GM21723 (cell line): ENCODE results near the gene HSPB2.
A peak's percentile ranks its signal among the peaks of the same experiment; 100 is the strongest.
"Not testable (repeated sequence)": the region's sequence is repeated elsewhere in the genome, so short reads cannot be mapped to it uniquely, and the experiment has no call there.

Source experiments
- ATAC-seq: cut with Tn5 transposase; IDR thresholded peaks from one replicate; pipeline ENCODE4 v1.9.1; 2021; ENCODE audit warnings: mild to moderate bottlenecking, moderate library complexity; ENCODE audit not compliant: unreplicated experiment

HSPB2 gene

DNA sequence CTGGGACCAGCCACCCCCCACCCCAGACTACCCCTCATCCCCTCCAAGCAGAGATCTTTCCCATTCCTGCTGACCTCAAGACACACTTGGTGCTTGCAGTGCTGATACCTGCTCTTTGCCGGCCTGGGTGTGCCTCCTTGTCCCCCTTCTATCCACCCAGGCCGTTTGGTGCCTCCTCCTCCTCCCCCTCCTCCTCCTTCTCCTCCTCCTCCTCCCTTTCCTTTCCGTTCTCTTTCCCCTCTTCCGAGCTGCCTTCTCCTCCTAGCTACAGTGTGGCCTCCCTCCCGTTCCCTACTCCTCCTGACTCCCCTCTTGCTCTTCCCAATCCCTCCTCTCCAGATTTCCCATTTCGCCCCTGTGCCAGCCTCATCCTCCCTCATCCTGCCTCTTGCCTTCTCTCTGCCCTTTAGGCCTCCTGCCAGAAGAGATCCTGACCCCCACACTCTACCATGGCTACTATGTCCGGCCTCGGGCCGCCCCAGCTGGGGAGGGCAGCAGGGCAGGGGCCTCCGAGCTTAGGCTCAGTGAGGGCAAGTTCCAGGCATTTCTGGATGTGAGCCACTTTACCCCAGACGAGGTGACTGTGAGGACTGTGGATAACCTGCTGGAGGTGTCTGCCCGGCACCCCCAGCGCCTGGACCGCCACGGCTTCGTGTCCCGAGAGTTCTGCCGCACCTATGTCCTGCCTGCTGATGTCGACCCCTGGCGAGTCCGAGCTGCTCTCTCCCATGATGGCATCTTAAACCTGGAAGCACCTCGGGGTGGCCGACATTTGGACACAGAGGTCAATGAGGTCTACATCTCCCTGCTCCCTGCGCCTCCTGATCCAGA, 712 bp downstream of the HSPB2 start:
- no peak for ATAC-seq

DNA sequence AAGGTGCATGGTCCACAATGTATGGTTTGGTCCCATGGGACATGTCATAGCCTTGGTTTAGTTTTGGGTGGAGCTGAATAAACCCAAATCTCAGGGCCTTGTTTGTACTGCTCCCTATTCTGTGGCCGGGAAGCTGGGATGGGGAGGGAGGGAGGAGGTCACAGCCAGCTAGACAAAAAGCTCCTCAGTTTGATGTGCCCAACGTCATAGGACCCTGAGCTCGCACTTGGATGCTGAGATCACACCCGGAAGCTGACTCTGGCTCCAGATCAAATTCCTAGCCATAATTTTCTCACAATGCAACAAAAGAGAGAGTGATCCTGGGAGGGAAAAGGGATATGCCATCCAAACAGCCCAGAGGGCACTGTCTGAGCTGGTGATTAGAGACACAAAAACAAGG, 1.5 kb downstream of the HSPB2 start:
- no peak for ATAC-seq

DNA sequence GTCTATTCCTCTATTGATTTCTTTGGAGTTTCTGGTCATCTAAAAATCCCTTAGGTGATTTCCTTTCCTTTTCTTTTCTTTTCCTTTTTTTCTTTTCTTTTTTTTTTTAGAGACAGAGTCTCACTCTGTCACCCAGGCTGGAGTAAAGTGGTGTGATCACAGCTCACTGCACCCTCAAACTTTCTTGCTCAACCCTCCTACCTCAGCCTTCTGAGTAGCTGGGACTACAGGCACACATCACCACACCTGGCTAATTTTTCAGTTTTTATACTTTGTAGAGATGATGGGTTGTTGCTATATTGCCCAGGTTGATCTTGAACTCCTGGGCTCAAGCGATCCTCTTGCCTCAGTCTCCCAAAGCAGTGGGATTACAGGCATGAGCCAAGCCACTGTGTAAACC, 4.2 kb downstream of the HSPB2 start:
- no peak for ATAC-seq

DNA sequence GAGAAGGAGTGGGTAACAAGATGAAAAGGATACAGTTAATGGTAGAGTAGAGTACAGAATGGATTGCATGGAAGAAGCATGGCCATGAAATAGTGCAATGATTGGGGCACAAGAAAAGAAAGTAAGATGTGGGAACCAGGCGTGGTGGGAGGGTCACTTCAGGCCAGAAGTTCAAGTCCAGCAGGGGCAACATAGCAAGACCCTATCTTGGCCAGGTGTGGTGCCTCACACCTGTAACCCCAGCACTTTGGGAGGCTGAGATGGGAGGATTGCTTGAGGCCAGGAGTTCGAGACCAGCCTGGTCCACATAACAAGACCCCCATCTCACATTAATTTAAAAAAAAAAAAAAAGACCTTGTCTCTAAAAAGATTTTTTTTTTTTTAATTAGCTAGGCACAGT, 4.8 kb downstream of the HSPB2 start:
- ATAC-seq, result no peak

DNA sequence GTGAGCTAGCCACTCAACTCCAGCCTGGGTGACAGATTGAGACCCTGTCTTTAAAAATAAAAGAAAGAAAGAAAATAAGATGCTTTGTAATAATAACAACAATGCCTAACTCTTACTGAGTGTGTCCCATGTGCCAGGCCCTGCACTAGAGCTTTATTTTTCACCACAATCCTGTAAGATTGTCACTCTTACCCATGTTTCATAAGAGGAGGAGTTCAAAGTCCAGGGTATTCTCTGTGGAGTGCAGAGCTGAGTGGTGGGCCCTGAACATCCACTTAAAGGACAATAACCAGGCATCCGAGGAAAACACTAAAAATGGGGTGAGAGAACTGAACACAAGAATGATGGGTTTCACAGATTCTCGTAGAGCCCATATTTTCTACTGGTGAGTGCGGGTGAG, 5.3 kb downstream of the HSPB2 start:
- ATAC-seq, result no peak

DNA sequence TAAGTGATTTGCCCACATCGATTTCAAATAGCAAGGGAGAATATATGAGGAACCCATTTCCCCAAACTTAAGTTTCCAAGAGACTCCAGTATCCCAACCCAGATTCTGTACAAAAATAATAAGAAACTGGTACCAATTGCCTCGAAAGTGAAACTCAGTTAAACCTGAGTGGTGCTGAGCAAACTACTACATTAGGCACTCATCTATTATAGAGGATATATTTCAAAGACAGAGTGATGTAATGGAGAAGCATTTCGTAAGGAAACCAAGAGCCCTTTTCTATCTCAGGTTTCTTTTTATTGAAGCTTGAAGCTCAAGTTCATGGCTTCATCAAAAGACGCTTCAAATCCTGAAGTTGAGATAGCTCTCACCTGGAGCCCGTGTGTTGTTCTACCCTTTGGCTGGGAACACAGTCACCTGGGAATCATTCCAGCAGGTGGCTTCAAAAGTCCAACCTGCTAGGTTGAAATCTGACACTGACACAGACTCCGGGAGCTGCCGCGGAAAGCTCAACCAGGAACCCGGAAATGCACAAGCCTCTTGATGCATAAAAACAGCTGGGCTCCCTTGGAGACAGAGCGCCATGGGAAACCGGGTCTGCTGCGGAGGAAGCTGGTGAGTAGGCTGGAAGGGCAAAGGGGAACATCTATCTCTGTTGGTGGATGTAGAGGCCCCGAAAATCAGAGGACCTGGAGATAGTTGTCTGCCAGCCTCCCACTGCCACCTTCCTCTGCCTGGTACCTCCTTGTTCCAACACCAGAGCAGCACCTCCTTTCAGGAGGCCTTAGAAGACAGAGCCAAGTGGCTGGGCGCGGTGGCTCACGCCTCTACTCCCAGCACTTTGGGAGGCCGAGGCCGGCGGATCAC, 6.1 kb downstream of the HSPB2 start, which contains the start of gene C11orf52:
C11orf52 (plus strand) TSS at position 524 of the 867 bp plus-strand sequence; CDS start at position 584, 60 bp downstream.
- ATAC-seq, result no peak

DNA sequence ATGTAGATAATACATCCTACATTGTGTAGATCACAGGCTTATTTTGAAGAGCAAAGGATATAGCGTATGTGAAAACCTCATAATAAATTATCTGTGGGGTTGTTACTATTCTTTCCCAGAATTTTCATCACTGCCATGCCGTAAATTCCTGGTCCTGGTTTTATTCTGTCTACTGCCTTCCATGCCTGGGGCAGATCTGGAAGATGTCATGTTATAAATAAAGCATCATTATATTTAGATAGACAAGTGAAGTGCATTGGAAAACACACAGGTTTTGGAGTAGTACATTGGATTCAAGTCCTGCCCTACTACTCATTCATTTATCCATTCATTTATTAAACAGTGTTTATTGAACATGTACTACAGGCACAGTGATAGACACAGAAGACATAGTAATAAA, 8.4 kb downstream of the HSPB2 start:
- no peak for ATAC-seq

DNA sequence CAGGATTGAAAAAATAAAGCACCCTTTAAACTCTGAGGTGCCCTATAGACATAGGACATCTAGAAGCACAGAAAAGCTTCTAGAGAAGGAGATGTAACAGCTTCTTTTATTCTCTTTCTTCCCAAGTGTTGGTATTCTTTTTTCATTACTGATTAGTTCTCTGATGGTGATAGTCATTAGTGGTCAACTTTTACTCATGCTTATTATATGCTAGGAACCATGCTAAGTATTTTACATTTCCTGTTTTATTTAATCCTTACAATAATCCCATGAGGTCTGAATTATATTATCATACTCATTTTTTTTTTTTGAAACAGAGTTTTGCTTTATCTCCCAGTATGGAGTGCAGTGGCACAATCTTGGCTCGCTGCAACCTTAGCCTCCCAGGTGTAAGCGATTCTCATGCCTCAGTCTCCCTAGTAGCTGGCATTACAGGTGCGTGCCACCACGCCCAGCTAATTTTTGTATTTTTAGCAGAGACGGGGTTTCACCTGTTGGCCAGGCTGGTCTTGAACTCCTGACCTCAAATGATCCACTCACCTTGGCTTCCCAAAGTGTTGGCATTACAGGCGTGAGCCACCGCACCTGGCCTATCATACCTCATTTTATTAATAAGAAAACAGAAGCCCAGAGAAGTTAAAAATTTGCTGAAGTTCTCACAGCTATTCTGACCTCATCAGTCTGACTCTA, 9.2 kb downstream of the HSPB2 start:
- ATAC-seq, result no peak

DNA sequence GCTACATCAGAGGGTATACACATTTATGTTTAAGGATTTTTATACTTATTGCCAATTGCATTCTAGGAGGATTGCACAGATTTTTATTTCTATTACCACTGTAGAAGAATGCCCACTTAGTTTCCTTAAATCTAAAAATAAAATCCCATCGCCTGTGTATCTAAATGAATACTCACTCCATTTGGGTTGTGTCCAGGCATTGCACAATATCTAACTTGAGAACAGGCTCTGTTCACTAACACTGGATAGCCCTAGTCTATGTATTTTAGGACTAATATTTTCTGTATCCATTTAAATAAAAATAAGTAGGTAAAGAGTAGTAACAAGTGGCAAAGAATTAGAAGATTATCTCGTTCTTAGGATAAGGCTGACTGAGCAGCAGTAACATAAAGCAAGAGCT, 10.3 kb downstream of the HSPB2 start:
- no peak for ATAC-seq

DNA sequence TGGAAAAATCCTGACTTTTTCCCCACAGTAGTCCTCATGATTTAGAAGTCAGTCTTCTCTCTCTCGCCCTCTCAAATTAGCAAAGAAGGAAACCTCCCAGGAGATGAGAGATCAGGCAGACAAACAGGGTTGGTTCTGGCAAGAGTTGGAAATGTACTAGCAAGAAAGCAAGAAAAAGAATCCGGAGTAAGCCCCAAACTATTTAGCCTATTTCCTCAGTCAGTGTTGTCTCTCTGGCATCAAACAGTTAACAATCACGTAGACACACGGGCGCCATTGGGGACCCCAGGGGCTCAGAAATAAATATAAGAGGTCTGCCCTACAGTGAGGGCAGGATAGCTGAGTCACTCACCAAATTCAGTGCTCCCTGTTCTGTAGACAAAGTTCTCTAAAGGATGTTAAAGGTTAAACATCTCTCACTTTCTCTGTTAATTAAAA, 10.8 kb downstream of the HSPB2 start:
- no peak for ATAC-seq

DNA sequence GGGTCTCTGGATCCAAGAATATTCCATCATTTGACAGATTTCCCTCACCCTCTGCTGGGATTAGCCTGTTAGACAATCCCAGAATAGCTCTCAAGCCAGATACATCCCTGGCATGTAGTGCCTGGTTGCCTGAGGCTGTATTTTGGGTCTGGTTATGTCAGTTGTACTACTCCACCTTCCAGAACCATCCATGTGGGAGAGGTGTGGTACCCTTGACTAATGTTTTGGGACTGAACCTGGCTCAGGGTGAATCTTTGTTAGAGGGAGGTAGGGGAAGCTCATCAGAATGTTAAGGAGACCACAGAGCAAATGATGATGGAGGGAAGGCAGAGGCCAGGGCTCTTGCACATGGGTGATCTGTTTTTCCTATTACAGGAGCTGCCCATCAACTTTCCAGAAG, 11.4 kb downstream of the HSPB2 start:
- ATAC-seq, result no peak

DNA sequence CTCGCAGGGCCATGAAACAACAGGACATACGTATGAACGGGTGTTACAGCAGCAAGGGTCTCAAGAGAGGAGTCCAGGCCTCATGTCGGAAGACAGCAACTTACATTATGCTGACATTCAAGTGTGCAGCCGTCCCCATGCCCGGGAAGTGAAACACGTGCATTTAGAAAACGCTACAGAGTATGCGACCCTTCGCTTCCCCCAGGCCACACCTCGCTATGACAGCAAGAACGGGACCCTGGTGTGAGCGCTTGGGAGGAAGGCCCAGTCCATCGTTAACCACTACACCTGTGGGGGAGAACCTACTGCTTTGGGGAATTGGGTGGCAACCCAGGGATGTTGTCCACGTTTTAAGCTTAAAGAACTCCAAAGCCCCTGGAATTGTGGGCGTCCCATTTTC, 13.4 kb downstream of the HSPB2 start:
- ATAC-seq, result no peak

DNA sequence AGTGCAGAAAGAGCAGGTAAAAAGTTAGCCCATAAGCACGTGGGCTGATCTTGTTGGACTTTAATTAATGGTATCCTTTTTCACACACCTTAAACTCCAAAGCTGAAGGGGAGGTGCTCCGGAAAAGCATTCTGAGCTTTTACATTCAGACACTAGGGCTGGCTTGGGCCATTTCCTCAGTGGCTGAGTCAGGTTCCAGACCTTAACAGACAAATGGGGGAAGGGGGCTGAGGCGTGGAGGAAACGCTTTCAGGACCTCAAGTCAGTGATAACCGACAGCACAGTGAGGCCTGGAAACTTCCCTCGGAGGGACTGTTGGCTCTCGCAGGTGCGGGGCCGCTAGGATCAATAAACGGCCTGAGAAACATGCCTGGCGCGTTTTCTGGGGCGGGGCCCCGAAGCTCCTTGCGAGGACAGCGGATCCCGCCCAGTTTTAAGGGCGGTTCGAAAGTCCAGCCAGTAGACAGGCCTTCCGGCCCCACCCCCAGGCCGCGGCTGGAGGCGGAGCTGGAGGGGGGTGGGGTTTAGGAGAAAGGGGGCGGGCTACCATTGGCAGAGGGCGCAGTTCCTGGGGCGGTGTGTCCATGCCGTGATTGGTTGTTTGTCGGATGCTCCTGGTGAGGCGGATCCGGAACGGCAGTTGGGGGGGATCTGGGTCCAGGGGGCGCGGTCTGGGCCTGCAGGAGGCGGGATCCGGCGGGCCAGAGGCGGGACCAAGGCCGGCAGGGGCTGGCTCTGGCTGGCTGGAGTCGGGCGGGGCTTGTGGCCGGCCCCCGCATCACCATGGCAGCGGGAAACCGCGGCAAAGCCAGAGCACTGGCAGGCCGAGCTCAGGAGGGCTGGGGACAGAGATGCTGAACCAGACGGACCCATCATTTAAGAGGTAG, 14.2 kb downstream of the HSPB2 start:
- ATAC-seq, result peak; percentile 93

DNA sequence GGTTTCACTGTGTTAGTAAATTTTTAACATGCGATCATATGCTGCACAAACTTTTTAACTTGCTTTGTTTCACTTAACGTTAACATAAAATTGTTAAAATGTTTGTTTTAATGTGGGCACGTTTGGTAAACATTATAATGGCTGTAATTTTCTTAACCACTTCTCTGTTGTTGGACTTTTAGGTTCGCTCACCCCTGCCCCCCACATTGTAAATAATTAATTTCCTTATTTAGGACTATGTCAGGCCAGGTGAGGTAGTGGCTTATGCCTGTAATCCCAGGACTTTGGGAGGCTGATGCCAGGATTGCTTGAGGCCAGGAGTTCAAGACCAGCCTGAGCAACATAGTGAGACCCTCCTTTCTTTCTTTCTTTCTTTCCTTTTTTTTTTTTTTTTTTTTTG, 17.9 kb downstream of the HSPB2 start:
- ATAC-seq, result no peak

DNA sequence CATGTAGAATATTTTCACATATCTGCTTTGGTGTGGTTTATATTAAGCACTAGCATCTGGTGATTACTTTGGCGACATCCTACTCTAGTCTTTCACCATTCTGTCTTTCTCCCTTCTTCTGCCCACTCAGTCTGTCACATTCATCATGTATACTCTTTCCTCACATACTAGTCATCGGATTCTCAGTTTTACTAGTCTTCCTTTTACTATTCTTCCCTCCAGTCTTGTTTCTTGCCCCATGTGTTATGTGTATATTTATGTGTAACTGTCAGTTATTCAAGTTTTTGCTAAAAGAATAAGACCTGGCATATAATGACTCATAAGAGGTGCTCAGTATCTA, 20.0 kb downstream of the HSPB2 start:
- ATAC-seq, result no peak

DNA sequence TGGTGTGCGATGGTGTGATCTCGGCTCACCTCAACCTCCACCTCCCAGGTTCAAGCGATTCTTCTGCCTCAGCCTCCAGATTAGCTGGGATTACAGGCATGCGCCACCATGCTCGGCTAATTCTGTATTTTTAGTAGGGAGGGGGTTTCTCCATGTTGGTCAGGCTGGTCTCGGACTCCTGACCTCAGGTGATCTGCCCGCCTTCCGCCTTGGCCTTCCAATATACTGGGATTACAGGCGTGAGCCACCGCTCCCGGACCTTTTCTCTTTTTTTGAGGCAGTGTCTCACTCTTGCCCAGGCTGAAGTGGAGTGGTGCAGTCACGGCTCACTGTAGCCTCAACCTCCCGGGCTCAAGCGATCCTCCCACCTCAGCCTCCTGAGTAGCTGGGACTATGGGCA, 20.6 kb downstream of the HSPB2 start:
- ATAC-seq, result not testable (repeated sequence)

DNA sequence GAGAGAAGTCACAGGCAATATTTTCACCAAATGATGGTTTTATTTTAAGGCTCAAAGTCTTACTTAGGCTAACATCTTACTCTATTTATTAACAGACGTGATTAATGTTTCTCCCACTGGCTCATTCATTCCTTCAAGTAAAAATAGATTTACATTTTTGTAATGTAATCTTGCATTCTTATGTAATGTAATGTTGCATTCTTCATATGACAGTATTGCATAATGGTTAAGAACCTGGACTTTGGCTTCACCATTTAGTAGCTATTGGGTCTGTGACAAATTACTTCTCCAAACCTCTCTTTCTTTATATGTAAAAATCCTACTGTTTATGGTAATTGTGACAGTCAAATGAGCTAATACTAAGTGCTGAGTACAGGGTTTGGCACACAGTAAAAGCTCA, 21.3 kb downstream of the HSPB2 start:
- no peak for ATAC-seq

DNA sequence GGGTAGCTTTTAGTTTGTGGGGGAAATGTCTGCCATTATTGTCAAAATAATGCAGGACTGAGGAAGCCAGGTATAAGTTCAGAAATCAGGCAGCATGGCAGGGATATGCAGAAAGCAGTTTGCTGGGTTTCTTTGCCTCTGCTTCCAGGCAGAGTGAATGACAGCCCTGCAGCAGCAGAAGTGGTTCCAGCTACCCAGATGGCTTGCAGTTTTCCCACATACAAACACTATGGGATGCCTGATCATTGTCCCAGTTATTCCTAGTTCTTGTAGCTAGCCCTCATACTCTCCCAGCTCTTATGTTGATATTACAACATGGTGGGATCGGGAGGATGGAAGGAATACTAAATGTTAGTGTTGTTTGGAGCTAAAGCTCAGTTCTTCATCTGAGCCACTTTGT, 21.8 kb downstream of the HSPB2 start:
- no peak for ATAC-seq

DNA sequence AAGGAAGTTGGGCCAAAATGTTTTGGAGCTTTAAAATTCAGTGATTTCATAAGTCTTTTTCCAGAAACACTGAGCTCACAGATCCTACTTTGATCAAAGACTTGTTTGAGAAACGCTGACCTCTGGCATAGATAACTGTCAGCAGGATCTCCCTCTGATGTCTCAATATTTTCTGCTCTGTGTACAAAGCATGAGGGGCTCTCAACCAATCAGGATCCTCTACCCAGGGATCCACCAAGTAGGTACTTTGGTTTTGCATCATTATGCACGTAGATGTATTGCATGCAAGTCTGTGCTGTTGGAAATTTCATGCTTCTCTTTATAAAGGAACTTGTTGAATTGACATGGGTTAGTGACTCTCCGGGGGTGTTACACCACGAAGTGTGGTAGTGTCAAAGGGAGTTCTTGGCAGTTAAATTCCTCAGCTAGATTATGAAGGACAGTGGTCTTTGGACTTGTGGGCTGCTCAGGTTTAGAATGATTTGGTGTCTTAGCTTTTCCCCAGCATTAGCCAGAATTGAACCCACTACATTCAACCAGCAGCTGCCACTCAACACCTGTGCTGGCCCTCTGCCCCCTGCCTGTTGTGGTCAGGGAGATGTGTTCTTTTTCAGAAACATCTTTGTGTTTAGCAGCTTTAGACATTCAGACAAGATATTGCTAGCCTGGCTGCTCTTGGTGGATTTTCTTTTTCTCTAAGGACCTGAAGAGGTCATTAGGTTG, 22.9 kb downstream of the HSPB2 start:
- no peak for ATAC-seq

DNA sequence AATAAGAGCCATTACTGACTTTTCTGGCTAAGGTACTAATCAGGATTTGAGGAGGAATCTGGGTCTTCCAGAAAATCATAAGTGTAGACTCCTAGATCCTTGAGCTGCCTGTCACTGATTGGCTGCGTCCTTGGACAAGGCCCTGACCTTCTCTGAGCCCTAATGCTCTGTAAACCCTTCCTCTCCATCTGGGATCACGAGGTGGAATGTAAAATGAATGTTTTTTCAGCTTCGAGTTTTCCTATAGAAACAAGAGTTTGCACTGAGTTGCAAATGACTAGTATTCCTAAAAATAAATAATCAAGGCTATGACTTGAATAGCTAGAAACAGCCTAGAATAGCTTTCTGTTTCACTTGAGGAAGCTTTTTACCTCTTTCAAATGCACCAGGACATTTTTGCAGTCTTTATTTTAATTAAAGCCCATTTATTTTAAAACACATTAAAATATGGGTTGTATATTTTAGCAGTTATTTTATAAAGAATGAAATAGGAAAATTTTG, 23.6 kb downstream of the HSPB2 start:
- no peak for ATAC-seq
